H1 (cell line): Measurements from ENCODE around the gene GLO1. TPM values are rescaled to one million over a fixed set of nuclear protein-coding genes. Genes with fewer than 3 reads are reported as not detected.

Source experiments
- CTCF ChIA-PET: fragments of 300-600 bp; sonication (Branson Sonifier 250); formaldehyde crosslinking; loops from one replicate; lab custom pipeline; 2021; ENCODE audit not compliant: partially characterized antibody; lab: Charles Lee
- POLR2A ChIA-PET: fragments of 300-600 bp; sonication (Branson Sonifier 250); formaldehyde crosslinking; loops from one replicate; lab custom pipeline; 2021; ENCODE audit warnings: inconsistent platforms; ENCODE audit not compliant: partially characterized antibody; lab: Charles Lee
- DNase-seq, 2 experiments: peaks; one replicate each; pipeline versions ENCODE4 v3.0.0 to v3.0.0-alpha.2; 2010 to 2022; ENCODE audit warnings: low spot score in 2 of 2, low read depth in 1 of 2, mixed read lengths in 1 of 2
- FAIRE-seq: peaks from 2 replicates; lab custom pipeline; 2011; peaks lifted over from hg19 to GRCh38; lab: Jason Lieb, UNC
- H2AFZ ChIP-seq: 2 replicates; pipeline ENCODE4 v1.8.1; 2012; ENCODE audit warnings: low read length, inconsistent platforms
- H2AK5ac ChIP-seq: 2 replicates; pipeline ENCODE4 v1.6.1; 2013; ENCODE audit warnings: low read depth, low read length
- H2BK120ac ChIP-seq: replicated peaks from 2 replicates; pipeline ENCODE3; 2013; ENCODE audit warnings: low read depth, low read length, inconsistent platforms
- H2BK12ac ChIP-seq: 2 replicates; pipeline ENCODE4 v1.6.1; 2013; ENCODE audit warnings: low read depth, low read length
- H2BK15ac ChIP-seq: 2 replicates; pipeline ENCODE4 v1.6.1; 2013; ENCODE audit warnings: low read length
- H2BK20ac ChIP-seq: 2 replicates; pipeline ENCODE4 v1.6.1; 2013; ENCODE audit warnings: low read length
- H2BK5ac ChIP-seq: 2 replicates; pipeline ENCODE4 v1.6.1; 2013; ENCODE audit warnings: low read depth, low read length
- H3K14ac ChIP-seq: 2 replicates; pipeline ENCODE4 v1.6.1; 2013; ENCODE audit warnings: inconsistent platforms; ENCODE audit not compliant: insufficient read length
- H3K18ac ChIP-seq: 2 replicates; pipeline ENCODE4 v1.6.1; 2013; ENCODE audit warnings: low read length; ENCODE audit errors: extremely low read depth
- H3K23ac ChIP-seq: 2 replicates; pipeline ENCODE4 v1.6.1; 2013; ENCODE audit warnings: inconsistent platforms; ENCODE audit not compliant: insufficient read length
- H3K23me2 ChIP-seq: 2 replicates; pipeline ENCODE4 v1.6.1; 2013; ENCODE audit warnings: low read depth, low read length
- H3K27ac ChIP-seq: 2 replicates; pipeline ENCODE4 v1.6.1; 2011; ENCODE audit warnings: low read depth, low read length, inconsistent platforms
- H3K27me3 ChIP-seq, 4 experiments: replicated peaks in 1 of 4; 1 replicate in 1 of 4; 2 replicates in 3 of 4; pipeline versions ENCODE4 v1.6.1 to v1.8.1; 2011 to 2013; ENCODE audit warnings: low read length in 3 of 4, mild to moderate bottlenecking in 3 of 4, inconsistent platforms in 2 of 4, mixed read lengths in 2 of 4, moderate library complexity in 1 of 4; ENCODE audit not compliant: control insufficient read depth in 3 of 4, insufficient read depth in 3 of 4; ENCODE audit errors: extremely low read depth in 1 of 4
- H3K36me3 ChIP-seq, 4 experiments: 2 replicates each; pipeline versions ENCODE4 v1.6.1 to v1.8.1; 2011 to 2013; ENCODE audit warnings: mild to moderate bottlenecking in 4 of 4, low read length in 3 of 4, moderate library complexity in 2 of 4, control low read depth in 1 of 4, inconsistent platforms in 1 of 4; ENCODE audit not compliant: insufficient read depth in 4 of 4, control insufficient read depth in 2 of 4
- H3K4ac ChIP-seq: replicated peaks from 2 replicates; pipeline ENCODE3; 2013; ENCODE audit warnings: low read length, low read depth, mixed read lengths, inconsistent platforms; ENCODE audit not compliant: insufficient read length
- H3K4me1 ChIP-seq, 4 experiments: replicated peaks in 1 of 4; 1 replicate in 1 of 4; 2 replicates in 3 of 4; pipeline versions ENCODE4 v1.6.1 to v1.8.1; 2011 to 2013; ENCODE audit warnings: low read length in 3 of 4, inconsistent platforms in 2 of 4, mixed read lengths in 1 of 4; ENCODE audit not compliant: insufficient read depth in 4 of 4, control insufficient read depth in 3 of 4
- H3K4me2 ChIP-seq, 2 experiments: 2 replicates each; pipeline versions ENCODE4 v1.6.1 to v1.8.1; 2011 to 2013; ENCODE audit warnings: low read depth in 2 of 2, low read length in 2 of 2, control low read depth in 1 of 2, inconsistent platforms in 1 of 2, mild to moderate bottlenecking in 1 of 2; ENCODE audit not compliant: insufficient read depth in 1 of 2
- H3K4me3 ChIP-seq, 4 experiments: fragments of 200-600, 300-600 bp in 1 of 4; sonication (generic), shearing (Covaris generic), sonication (Bioruptor Twin) in 1 of 4; 2 replicates each; pipeline versions ENCODE4 v1.5.1 to v1.8.1; 2011 to 2016; ENCODE audit warnings: low read length in 4 of 4, low read depth in 3 of 4, control low read depth in 2 of 4, inconsistent platforms in 2 of 4, mild to moderate bottlenecking in 2 of 4, mixed read lengths in 1 of 4, moderate library complexity in 1 of 4; ENCODE audit not compliant: insufficient read depth in 2 of 4; ENCODE audit errors: extremely low read depth in 1 of 4
- H3K56ac ChIP-seq: replicated peaks from 2 replicates; pipeline ENCODE3; 2013; ENCODE audit warnings: low read depth, mild to moderate bottlenecking, mixed read lengths, low read length, inconsistent platforms; ENCODE audit not compliant: insufficient read length
- H3K79me1 ChIP-seq: 2 replicates; pipeline ENCODE4 v1.6.1; 2013; ENCODE audit warnings: low read depth, low read length, control low read depth
- H3K79me2 ChIP-seq, 2 experiments: 2 replicates each; pipeline versions ENCODE4 v1.6.1 to v1.8.1; 2012 to 2013; ENCODE audit warnings: low read length in 2 of 2, mild to moderate bottlenecking in 2 of 2, inconsistent platforms in 1 of 2; ENCODE audit not compliant: insufficient read depth in 2 of 2, control insufficient read depth in 1 of 2
- H3K9ac ChIP-seq, 4 experiments: replicated peaks in 1 of 4; 1 replicate in 1 of 4; 2 replicates in 3 of 4; pipeline versions ENCODE4 v1.6.1 to v1.8.1; 2011 to 2013; ENCODE audit warnings: low read depth in 3 of 4, low read length in 3 of 4, control low read depth in 2 of 4, mild to moderate bottlenecking in 2 of 4, moderate library complexity in 2 of 4, inconsistent platforms in 1 of 4; ENCODE audit errors: extremely low read depth in 1 of 4
- H3K9me3 ChIP-seq, 2 experiments: 2 replicates each; pipeline versions ENCODE4 v1.6.1 to v1.8.1; 2012 to 2013; ENCODE audit warnings: mild to moderate bottlenecking in 2 of 2, moderate library complexity in 2 of 2, control low read depth in 1 of 2, inconsistent platforms in 1 of 2, low read depth in 1 of 2, low read length in 1 of 2, mixed read lengths in 1 of 2; ENCODE audit not compliant: insufficient read depth in 2 of 2
- H4K20me1 ChIP-seq, 2 experiments: replicated peaks in 1 of 2; 2 replicates each; pipeline versions ENCODE3 to v1.8.1; 2011 to 2013; ENCODE audit warnings: inconsistent platforms in 2 of 2, low read length in 2 of 2, mild to moderate bottlenecking in 1 of 2; ENCODE audit not compliant: insufficient read depth in 2 of 2, control insufficient read depth in 1 of 2
- H4K5ac ChIP-seq: 2 replicates; pipeline ENCODE4 v1.6.1; 2013; ENCODE audit warnings: low read length, low read depth, mixed read lengths, inconsistent platforms; ENCODE audit not compliant: insufficient read length
- H4K8ac ChIP-seq: 2 replicates; pipeline ENCODE4 v1.8.0; 2013; ENCODE audit warnings: mild to moderate bottlenecking, moderate library complexity, low read length, inconsistent platforms; ENCODE audit not compliant: insufficient read depth; ENCODE audit errors: extremely low read depth
- H4K91ac ChIP-seq: replicated peaks from 2 replicates; pipeline ENCODE3; 2013; ENCODE audit warnings: low read length, mixed read lengths, inconsistent platforms; ENCODE audit not compliant: insufficient read length
- BRCA1 ChIP-seq: IDR thresholded peaks from 2 replicates; pipeline ENCODE4 v1.6.1; 2012; ENCODE audit warnings: low read depth, low read length, improper control_type of control experiment
- CBX8 ChIP-seq: fragments of 300-800, 300-1000 bp; sonication (generic); IDR thresholded peaks from 2 replicates; pipeline ENCODE4 v1.7.1; 2016; ENCODE audit warnings: low read depth, low read length, borderline replicate concordance
- CHD1 ChIP-seq: IDR thresholded peaks from 2 replicates; pipeline ENCODE4 v1.6.1; 2012; ENCODE audit warnings: low read depth, low read length, improper control_type of control experiment
- GTF2F1 ChIP-seq: IDR thresholded peaks from 2 replicates; pipeline ENCODE4 v1.6.1; 2012; ENCODE audit warnings: low read depth, low read length, improper control_type of control experiment, borderline replicate concordance
- POLR2A ChIP-seq, 2 experiments: IDR thresholded peaks; 1 replicate in 1 of 2; 2 replicates in 1 of 2; pipeline ENCODE4 v1.6.1; 2011; ENCODE audit warnings: low read depth in 2 of 2, low read length in 2 of 2, mild to moderate bottlenecking in 2 of 2; ENCODE audit errors: control extremely low read depth in 1 of 2
- SIRT6 ChIP-seq: IDR thresholded peaks from one replicate; pipeline ENCODE4 v1.7.1; 2012; ENCODE audit warnings: low read length, inconsistent platforms
- WGBS, 2 experiments: shearing (Covaris generic) in 1 of 2; methylation state at CpG; one replicate each; pipeline versions ENCODE4 v1.1.6 to v1.1.7; 2013 to 2015; ENCODE audit warnings: low lambda C conversion rate in 2 of 2, mixed read lengths in 2 of 2, inconsistent platforms in 1 of 2, low coverage in 1 of 2, missing lambda C conversion rate in 1 of 2; ENCODE audit not compliant: insufficient replicate concordance in 2 of 2, insufficient coverage in 1 of 2, insufficient read length in 1 of 2; ENCODE audit errors: extremely low coverage in 1 of 2, missing lambda C conversion rate in 1 of 2; 5-methylcytosine and 5-hydroxymethylcytosine counted together
- polyA plus RNA-seq, 7 experiments: library from polyadenylated mRNA; depleted of rRNA in 3 of 7; stranded (reverse) in 5 of 7; unstranded in 2 of 7; fragments of >200 nt in 5 of 7; fragments of 200-250 nt in 2 of 7; gene quantifications; 1 replicate in 5 of 7; 2 replicates in 1 of 7; 4 replicates in 1 of 7; pipeline versions ENCODE4 v1.2.1 to v1.2.3, GENCODE V29; 2011 to 2013; ENCODE audit warnings: missing spikeins in 2 of 7, mixed read lengths in 2 of 7
- total RNA-seq: library from RNA; stranded (reverse); fragmentation: NEBNext Ultra II Directional; extraction: Animal tissue kit (Norgen Biotek cat#: 25700); gene quantifications from 2 replicates; pipeline ENCODE4 v1.2.1, GENCODE V29; 2021

Gene GLO1
- total and polyA plus RNA-seq, 2 of the 8 experiments (the other 6 are each of a cell fraction or from before 2014, with no cell fraction given) = 104 to 170 TPM

GRCh38 chr6:38676974-38677544 lies 25.9 kb downstream of the GLO1 start:
- no peaks in the 10 kb centered on the region for H3K9me3 ChIP-seq
- peaks cover 0 to 2% of the 10 kb centered on the region in 2 experiments for H4K20me1 ChIP-seq
- H2BK5ac ChIP-seq = no peak overlapping the region
- H3K4me2 ChIP-seq = no peak overlapping the region
- no peak for DNase-seq
- H2BK12ac ChIP-seq = no peak overlapping the region
- no peak overlapping the region for H2BK15ac ChIP-seq
- POLR2A ChIA-PET = no interaction called here
- H3K4me1 ChIP-seq = no peaks in the 10 kb centered on the region
- no peak overlapping the region for H3K14ac ChIP-seq
- no peak overlapping the region for H3K56ac ChIP-seq
- no peak overlapping the region for H3K27ac ChIP-seq
- H3K23me2 ChIP-seq = no peaks in the 10 kb centered on the region
- TF ChIP-seq POLR2A (IDR thresholded peaks at IDR 0.05; ENCODE audit: control extremely low read depth in 1 of 2, low read depth in 2 of 2, low read length in 2 of 2) (no peak), CBX8 (no peak), CHD1 (no peak), SIRT6 (no peak), GTF2F1 (no peak), BRCA1 (no peak)
- H3K23ac ChIP-seq = no peak overlapping the region
- 89% methylated on average over 1 of the region's 1 CpG; no CpG with 5 or more reads in 1 of the 2 experiments for WGBS, 2 experiments
- CTCF ChIA-PET = no interaction called here
- no peak overlapping the region for H2AFZ ChIP-seq
- no peak for FAIRE-seq
- H3K9ac ChIP-seq = no peak overlapping the region
- no peaks in the 10 kb centered on the region; the same call in 1 of the 2 replicates for H3K79me1 ChIP-seq
- H2AK5ac ChIP-seq = no peak overlapping the region
- peaks cover 7 to 61% (median 27%) of the 10 kb centered on the region in 4 experiments for H3K36me3 ChIP-seq
- H3K18ac ChIP-seq = no peak overlapping the region
- no peak overlapping the region for H2BK20ac ChIP-seq
- no peak overlapping the region for H4K5ac ChIP-seq
- H3K4me3 ChIP-seq = no peak overlapping the region
- H4K91ac ChIP-seq = no peak overlapping the region
- no peaks in the 10 kb centered on the region for H3K79me2 ChIP-seq
- H4K8ac ChIP-seq = no peak overlapping the region
- no peak overlapping the region for H2BK120ac ChIP-seq
- H3K4ac ChIP-seq = no peak overlapping the region
- H3K27me3 ChIP-seq = no peaks in the 10 kb centered on the region
